Karpas-422 (cell line): ENCODE data around the gene GADD45A. TPM values are rescaled to one million over a fixed set of nuclear protein-coding genes. Genes with fewer than 3 reads are reported as not detected.

Experiments used
- DNase-seq: peaks from one replicate; pipeline ENCODE4 v3.0.0-alpha.2; 2015
- H2AFZ ChIP-seq: fragments of 200-600 bp; sonication (generic); 2 replicates; pipeline ENCODE4 v1.6.1; 2014; ENCODE audit warnings: antibody characterized with exemption, low read length, mixed read lengths
- H3K27ac ChIP-seq: fragments of 200-600 bp; sonication (generic); 2 replicates; pipeline ENCODE4 v1.5.1; 2014; ENCODE audit warnings: mild to moderate bottlenecking, low read length, moderate library complexity
- H3K27me3 ChIP-seq: fragments of 200-600 bp; sonication (generic); 2 replicates; pipeline ENCODE4 v1.6.1; 2014; ENCODE audit warnings: low read length, mixed read lengths
- H3K36me3 ChIP-seq: fragments of 200-600 bp; sonication (generic); 2 replicates; pipeline ENCODE4 v1.6.1; 2014; ENCODE audit warnings: low read length, mixed read lengths; ENCODE audit not compliant: insufficient read depth
- H3K4me1 ChIP-seq: fragments of 200-600 bp; sonication (generic); 2 replicates; pipeline ENCODE4 v1.6.1; 2014; ENCODE audit warnings: mild to moderate bottlenecking, low read length, mixed read lengths
- H3K4me2 ChIP-seq: fragments of 200-600 bp; sonication (generic); 2 replicates; pipeline ENCODE4 v1.6.1; 2014; ENCODE audit warnings: low read length, low read depth, mild to moderate bottlenecking; ENCODE audit not compliant: poor library complexity, severe bottlenecking
- H3K4me3 ChIP-seq: fragments of 200-600 bp; sonication (generic); 2 replicates; pipeline ENCODE4 v1.5.1; 2014; ENCODE audit warnings: mild to moderate bottlenecking, antibody characterized with exemption, low read length, mixed read lengths
- H3K79me2 ChIP-seq: fragments of 200-600 bp; sonication (generic); 2 replicates; pipeline ENCODE4 v1.6.1; 2014; ENCODE audit warnings: mild to moderate bottlenecking, low read length, mixed read lengths
- H3K9ac ChIP-seq: fragments of 200-600 bp; sonication (generic); 2 replicates; pipeline ENCODE4 v1.6.0; 2014; ENCODE audit warnings: low read length
- H3K9me2 ChIP-seq: fragments of 200-600 bp; sonication (generic), shearing (Covaris generic); replicated peaks from 2 replicates; pipeline ENCODE4 v1.6.0; 2014; ENCODE audit warnings: mild to moderate bottlenecking, low read length, moderate library complexity; ENCODE audit not compliant: insufficient read depth
- H3K9me3 ChIP-seq: fragments of 300-700, 200-600 bp; sonication (generic); 2 replicates; pipeline ENCODE4 v1.6.1; 2014; ENCODE audit warnings: low read length, mixed read lengths
- H4K20me1 ChIP-seq: fragments of 200-600 bp; sonication (generic); 2 replicates; pipeline ENCODE4 v1.6.1; 2014; ENCODE audit warnings: mild to moderate bottlenecking, antibody characterized with exemption, low read length, low read depth; ENCODE audit not compliant: insufficient read depth
- total RNA-seq: library from RNA; depleted of rRNA; stranded (reverse); fragments of >200 nt; shearing (Covaris generic); gene quantifications from 2 replicates; pipeline ENCODE4 v1.2.3, GENCODE V29; 2014; ENCODE audit warnings: low replicate concordance

GADD45A gene
- total RNA-seq, 1 experiment from 2014 or later, result 6.5 TPM

- Histone ChIP-seq H3K9me3 (no peaks in the 10 kb centered on the region), H3K9me2 (no peaks in the 10 kb centered on the region), H3K27me3 (no peaks in the 10 kb centered on the region), H3K79me2 (no peaks in the 10 kb centered on the region), H3K36me3 (no peaks in the 10 kb centered on the region), H3K27ac (no peak overlapping the region), H3K9ac (no peak overlapping the region), H4K20me1 (no peaks in the 10 kb centered on the region), H2AFZ (no peak overlapping the region), H3K4me1 (no peaks in the 10 kb centered on the region), H3K4me2 (no peak overlapping the region), H3K4me3 (no peak overlapping the region)
- no peak for DNase-seq
Observed at GRCh38 chr1:67696708-67697107, 11.7 kb downstream of the GADD45A start.

- Histone ChIP-seq H3K4me3 (no peak overlapping the region), H3K36me3 (no peaks in the 10 kb centered on the region), H3K27me3 (no peaks in the 10 kb centered on the region), H3K4me1 (no peaks in the 10 kb centered on the region), H3K4me2 (no peak overlapping the region), H3K9ac (no peak overlapping the region), H2AFZ (no peak overlapping the region), H3K27ac (no peak overlapping the region), H3K9me3 (no peaks in the 10 kb centered on the region), H4K20me1 (no peaks in the 10 kb centered on the region), H3K79me2 (no peaks in the 10 kb centered on the region), H3K9me2 (no peaks in the 10 kb centered on the region)
- DNase-seq, result no peak
Observed at GRCh38 chr1:67700220-67700619, 15.2 kb downstream of the GADD45A start.

DNA sequence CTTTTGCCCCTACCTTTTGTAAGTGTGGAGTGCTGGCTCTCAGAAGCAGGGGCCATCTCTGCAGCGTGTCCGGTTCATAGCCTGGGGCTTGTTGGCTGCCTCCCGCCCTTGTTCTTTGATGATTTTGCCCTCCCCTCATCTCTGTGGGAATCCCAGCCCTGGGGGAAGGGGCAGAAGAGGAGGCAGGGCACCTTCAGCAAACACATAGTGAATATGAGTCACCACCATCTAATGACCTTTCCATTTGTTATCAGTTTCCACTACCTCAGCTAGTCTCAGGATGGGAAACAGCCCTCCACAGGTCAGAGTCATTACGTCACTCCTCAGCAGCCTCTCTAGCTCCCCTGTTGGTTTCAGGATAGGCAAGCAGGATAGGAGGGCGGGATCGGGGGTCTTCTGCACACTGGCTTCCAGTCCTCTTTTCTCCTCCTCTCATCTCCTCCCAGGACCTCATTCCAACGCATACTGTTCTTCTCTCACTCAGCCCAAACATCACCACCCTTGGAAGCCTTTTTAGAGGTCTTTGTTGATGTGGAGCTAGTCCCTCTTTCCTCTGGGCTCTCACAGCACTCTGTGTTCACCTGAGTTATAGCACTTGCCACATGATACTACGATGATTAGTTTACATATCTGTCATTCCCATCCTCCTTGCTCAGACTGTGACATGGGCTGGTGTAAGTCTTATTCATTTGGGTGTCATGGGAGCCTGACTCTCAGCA is 15.8 kb downstream of the GADD45A start:
- Histone ChIP-seq H3K9me3 (no peaks in the 10 kb centered on the region), H3K9ac (no peak overlapping the region), H3K4me3 (no peak overlapping the region), H4K20me1 (no peaks in the 10 kb centered on the region), H3K4me2 (no peak overlapping the region), H3K36me3 (no peaks in the 10 kb centered on the region), H2AFZ (no peak overlapping the region), H3K79me2 (no peaks in the 10 kb centered on the region), H3K9me2 (no peaks in the 10 kb centered on the region), H3K27me3 (no peaks in the 10 kb centered on the region), H3K27ac (no peak overlapping the region), H3K4me1 (no peaks in the 10 kb centered on the region)
- no peak for DNase-seq

GRCh38 chr1:67701876-67702275 is 16.9 kb downstream of the GADD45A start:
- H4K20me1 ChIP-seq, result no peaks in the 10 kb centered on the region
- H3K27me3 ChIP-seq, result no peaks in the 10 kb centered on the region
- H3K9me2 ChIP-seq, result no peaks in the 10 kb centered on the region
- no peak overlapping the region for H3K4me2 ChIP-seq
- H3K4me3 ChIP-seq, result no peak overlapping the region
- no peak for DNase-seq
- no peak overlapping the region for H2AFZ ChIP-seq
- H3K4me1 ChIP-seq, result no peaks in the 10 kb centered on the region
- no peak overlapping the region for H3K27ac ChIP-seq
- H3K9ac ChIP-seq, result no peak overlapping the region
- no peaks in the 10 kb centered on the region for H3K9me3 ChIP-seq
- H3K36me3 ChIP-seq, result no peaks in the 10 kb centered on the region
- no peaks in the 10 kb centered on the region for H3K79me2 ChIP-seq

GRCh38 chr1:67704351-67704750 is 19.4 kb downstream of the GADD45A start:
- no peaks in the 10 kb centered on the region for H3K79me2 ChIP-seq

GRCh38 chr1:67705735-67706453 is 20.9 kb downstream of the GADD45A start:
- Histone ChIP-seq H3K4me2 (no peak overlapping the region), H3K9ac (no peak overlapping the region), H3K4me1 (0 out of 2 replicates have a peak, but pooled peaks cover 3% of the 10 kb centered on the region), H3K27ac (no peak overlapping the region), H3K9me3 (no peaks in the 10 kb centered on the region), H3K79me2 (no peaks in the 10 kb centered on the region), H3K27me3 (no peaks in the 10 kb centered on the region), H3K9me2 (no peaks in the 10 kb centered on the region), H4K20me1 (no peaks in the 10 kb centered on the region), H2AFZ (no peak overlapping the region), H3K4me3 (no peak overlapping the region), H3K36me3 (no peaks in the 10 kb centered on the region)
- DNase-seq, result no peak

More at GRCh38 chr1:67704351-67704750, 19.4 kb downstream of the GADD45A start:
- Histone ChIP-seq H3K4me3 (no peak overlapping the region), H3K27me3 (no peaks in the 10 kb centered on the region), H4K20me1 (no peaks in the 10 kb centered on the region), H3K27ac (no peak overlapping the region), H3K36me3 (no peaks in the 10 kb centered on the region), H3K4me1 (no peaks in the 10 kb centered on the region), H3K9ac (no peak overlapping the region), H3K9me2 (no peaks in the 10 kb centered on the region), H2AFZ (no peak overlapping the region), H3K9me3 (no peaks in the 10 kb centered on the region), H3K4me2 (no peak overlapping the region)
- no peak for DNase-seq

DNA sequence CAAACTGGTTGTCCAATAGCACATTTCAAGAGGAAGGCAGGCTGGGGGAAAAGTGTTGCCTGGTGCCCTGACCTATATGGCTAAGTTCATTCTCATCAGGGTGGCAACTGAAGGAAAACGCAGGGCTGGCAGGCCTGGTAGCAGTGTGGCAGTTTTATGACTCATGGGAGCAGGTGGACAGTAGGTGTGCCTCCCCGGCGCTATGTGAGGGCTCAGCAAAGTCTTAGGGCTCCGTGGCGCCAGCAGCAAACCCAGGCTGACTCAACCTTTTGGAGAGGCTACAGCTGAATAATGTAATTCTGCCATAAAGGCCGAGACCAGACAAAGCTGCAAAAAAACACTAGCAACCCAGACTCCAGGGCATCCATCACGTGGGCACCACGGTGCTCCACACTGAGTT is 23.6 kb downstream of the GADD45A start:
- Histone ChIP-seq H2AFZ (no peak overlapping the region), H3K36me3 (no peaks in the 10 kb centered on the region), H3K9me3 (no peaks in the 10 kb centered on the region), H3K4me3 (no peak overlapping the region), H4K20me1 (no peaks in the 10 kb centered on the region), H3K9ac (no peak overlapping the region), H3K27ac (no peak overlapping the region), H3K9me2 (no peaks in the 10 kb centered on the region), H3K4me2 (no peak overlapping the region), H3K27me3 (no peaks in the 10 kb centered on the region), H3K79me2 (no peaks in the 10 kb centered on the region), H3K4me1 (peaks cover 24% of the 10 kb centered on the region)
- DNase-seq, result no peak

- H3K4me1 ChIP-seq, result peaks cover 31% of the 10 kb centered on the region
- no peak overlapping the region for H3K4me3 ChIP-seq
- DNase-seq, result no peak
- H4K20me1 ChIP-seq, result no peaks in the 10 kb centered on the region
- H3K9me3 ChIP-seq, result no peaks in the 10 kb centered on the region
- no peak overlapping the region for H3K27ac ChIP-seq
- H3K36me3 ChIP-seq, result no peaks in the 10 kb centered on the region
- H3K4me2 ChIP-seq, result no peak overlapping the region
- no peaks in the 10 kb centered on the region for H3K9me2 ChIP-seq
- no peaks in the 10 kb centered on the region for H3K27me3 ChIP-seq
- no peak overlapping the region for H2AFZ ChIP-seq
- H3K79me2 ChIP-seq, result no peaks in the 10 kb centered on the region
- no peak overlapping the region for H3K9ac ChIP-seq
Observed at GRCh38 chr1:67710417-67710816, 25.4 kb downstream of the GADD45A start.
